BE2C (cell line): ENCODE measurements around the gene TNS3.

ENCODE experiments used
- DNase-seq: peaks from one replicate; pipeline ENCODE4 v3.0.0-alpha.2; 2020
- H3K27me3 ChIP-seq: fragments of 250-450 bp; sonication (Bioruptor Pico); 2 replicates; pipeline ENCODE4 v1.5.1; 2020; ENCODE audit warnings: mild to moderate bottlenecking
- H3K36me3 ChIP-seq: fragments of 250-450 bp; sonication (Bioruptor Pico); 2 replicates; pipeline ENCODE4 v1.5.1; 2020; ENCODE audit warnings: mild to moderate bottlenecking
- H3K4me1 ChIP-seq: fragments of 250-450 bp; sonication (Bioruptor Pico); 2 replicates; pipeline ENCODE4 v1.5.1; 2020
- H3K4me3 ChIP-seq: 2 replicates; pipeline ENCODE4 v1.5.1; 2011; ENCODE audit warnings: low read depth, low read length
- H3K9me3 ChIP-seq: fragments of 250-450 bp; sonication (Bioruptor Pico); 2 replicates; pipeline ENCODE4 v1.5.1; 2020
- CTCF ChIP-seq: IDR thresholded peaks from 2 replicates; pipeline ENCODE4 v1.5.1; 2012; ENCODE audit warnings: mild to moderate bottlenecking, low read depth, low read length

The TNS3 gene

DNA sequence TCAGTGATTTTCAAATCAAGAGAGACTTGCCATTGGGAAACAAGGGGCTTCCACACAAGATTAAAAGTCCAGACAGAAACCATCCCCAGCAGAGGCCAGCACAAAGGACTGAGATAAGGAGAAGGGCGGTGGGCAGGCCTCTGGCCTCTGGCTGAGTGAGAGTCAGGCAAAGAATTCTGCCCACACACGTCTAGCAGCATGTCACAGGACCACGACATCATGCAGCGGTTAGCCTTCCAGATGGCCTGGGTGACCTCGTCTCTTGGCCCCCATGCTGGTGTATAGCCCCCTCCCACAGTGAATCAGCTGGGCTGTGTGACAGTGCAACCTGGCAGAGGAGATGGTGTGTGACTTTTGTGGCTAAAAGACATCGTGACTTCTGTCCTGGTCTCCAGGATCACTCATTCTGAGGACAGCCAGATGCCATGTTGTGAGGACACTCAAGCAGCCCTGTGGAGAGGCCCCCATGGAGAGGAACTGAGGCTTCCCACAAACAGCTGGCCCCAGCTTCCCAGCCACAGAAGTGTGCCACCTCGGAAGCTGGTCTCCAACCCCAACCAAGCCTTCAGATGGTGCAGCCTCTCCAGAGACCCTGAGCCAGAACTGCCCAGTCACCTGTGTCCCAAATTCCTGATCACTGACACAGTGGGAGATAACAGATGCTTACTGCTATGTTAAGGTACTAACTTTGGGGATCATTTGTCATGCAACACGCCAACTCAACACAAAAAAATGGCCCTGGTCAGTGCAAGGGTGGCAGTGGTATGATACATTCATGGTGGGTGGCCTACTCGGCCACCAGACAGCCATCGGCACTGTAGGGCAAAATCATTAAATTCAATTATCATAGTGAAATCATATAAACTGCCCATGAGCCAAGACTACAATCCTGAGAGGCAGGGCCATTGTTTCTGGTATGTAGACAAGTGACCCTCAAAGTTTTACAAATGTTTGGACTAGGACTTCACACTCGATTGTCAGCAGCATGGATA, 73.2 kb downstream of the TNS3 start:
- TF ChIP-seq CTCF: no peak
- Histone ChIP-seq H3K9me3 (no peaks in the 10 kb centered on the region), H3K4me1 (no peaks in the 10 kb centered on the region), H3K27me3 (no peaks in the 10 kb centered on the region), H3K4me3 (no peak overlapping the region), H3K36me3 (no peaks in the 10 kb centered on the region)
- DNase-seq: no peak

DNA sequence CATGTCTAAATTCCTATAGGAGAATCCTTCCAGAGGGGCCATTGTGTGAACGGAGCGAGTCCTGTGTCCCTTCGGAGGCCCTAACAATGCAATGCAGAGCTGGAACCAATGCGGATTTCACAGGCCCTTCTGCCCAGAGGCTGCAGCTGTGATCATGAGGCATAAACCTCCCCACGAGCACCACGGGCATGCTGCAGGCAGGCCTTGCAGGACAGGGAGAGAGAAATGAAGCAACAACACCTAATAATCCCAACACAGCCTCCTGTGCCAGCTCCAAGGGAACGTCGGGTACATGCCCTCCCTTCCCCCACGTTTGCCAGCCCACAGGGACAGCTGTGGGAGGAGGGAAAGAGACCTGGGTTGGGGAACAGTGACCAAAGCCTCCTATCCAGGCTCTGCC, 74.4 kb downstream of the TNS3 start:
- Histone ChIP-seq H3K4me1 (no peaks in the 10 kb centered on the region), H3K9me3 (no peaks in the 10 kb centered on the region), H3K27me3 (no peaks in the 10 kb centered on the region), H3K4me3 (no peak overlapping the region), H3K36me3 (no peaks in the 10 kb centered on the region)
- TF ChIP-seq CTCF: no peak
- DNase-seq: no peak

DNA sequence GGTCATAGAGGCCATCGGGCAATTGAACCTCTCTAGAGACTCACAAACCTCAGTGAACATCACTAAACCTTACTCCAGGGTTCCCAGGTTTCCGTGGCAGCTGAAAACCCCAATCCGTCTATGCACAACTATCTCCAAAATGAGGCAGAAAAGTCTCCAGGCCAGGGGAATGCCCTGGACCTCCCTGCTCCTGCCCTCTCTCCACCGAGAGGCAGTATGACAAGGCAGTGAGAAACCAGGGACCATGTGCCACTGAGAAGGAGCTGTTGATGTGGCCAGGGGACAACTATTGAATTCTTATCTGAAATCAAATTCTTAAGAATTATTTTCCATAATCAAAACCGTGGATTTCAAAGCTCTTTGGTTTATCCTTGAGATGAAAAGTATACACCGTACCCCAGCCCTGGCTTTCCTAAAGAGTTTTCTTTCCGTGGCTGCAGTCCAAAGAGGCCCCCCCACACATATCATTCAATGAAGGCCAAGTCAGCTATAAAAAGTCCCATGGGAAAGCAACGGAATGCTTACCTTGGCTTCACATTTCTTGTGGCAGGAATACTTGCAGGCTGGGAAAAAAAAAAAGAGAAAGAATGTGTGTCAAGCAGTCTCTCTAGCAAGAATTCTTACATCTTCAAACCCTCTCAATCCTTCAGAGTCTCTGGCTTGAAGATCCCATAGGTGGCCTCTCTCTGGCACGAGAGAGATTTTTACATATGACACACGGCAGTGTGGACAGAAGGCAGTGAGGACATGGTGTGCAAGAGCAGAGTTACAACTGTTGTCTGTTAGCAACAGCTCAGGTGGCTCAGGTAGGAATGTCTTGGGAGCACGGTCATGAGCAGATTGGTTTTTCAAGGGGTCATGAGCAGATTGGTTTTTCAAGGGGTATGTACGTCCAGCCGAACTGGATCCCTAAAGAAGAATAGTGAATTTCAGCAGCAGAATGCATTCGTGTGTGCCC, 75.2 kb downstream of the TNS3 start:
- TF ChIP-seq CTCF: no peak
- DNase-seq: no peak
- no peaks in the 10 kb centered on the region for H3K36me3 ChIP-seq
- H3K9me3 ChIP-seq: no peaks in the 10 kb centered on the region
- no peaks in the 10 kb centered on the region for H3K27me3 ChIP-seq
- no peak overlapping the region for H3K4me3 ChIP-seq
- H3K4me1 ChIP-seq: no peaks in the 10 kb centered on the region

- TF ChIP-seq CTCF: no peak
- no peak overlapping the region for H3K4me3 ChIP-seq
- H3K36me3 ChIP-seq: no peaks in the 10 kb centered on the region
- no peaks in the 10 kb centered on the region for H3K27me3 ChIP-seq
- DNase-seq: no peak
- H3K4me1 ChIP-seq: no peaks in the 10 kb centered on the region
- H3K9me3 ChIP-seq: no peaks in the 10 kb centered on the region
Observed at GRCh38 chr7:47505312-47506007, 76.5 kb downstream of the TNS3 start.

- no peaks in the 10 kb centered on the region for H3K4me1 ChIP-seq
- no peaks in the 10 kb centered on the region for H3K9me3 ChIP-seq
- H3K4me3 ChIP-seq: no peak overlapping the region
- no peak for TF ChIP-seq CTCF
- H3K36me3 ChIP-seq: no peaks in the 10 kb centered on the region
- no peaks in the 10 kb centered on the region for H3K27me3 ChIP-seq
- DNase-seq: no peak
Observed at GRCh38 chr7:47504551-47505311, 77.2 kb downstream of the TNS3 start.
